Vagina (tissue), 2 donors: Measurements from ENCODE around the gene TMEM63B. TPM values are rescaled to one million over a fixed set of nuclear protein-coding genes. Genes with fewer than 3 reads are reported as not detected.

Experiments used
- DNase-seq, 2 donors: peaks; one replicate each; pipeline ENCODE4 v3.0.0-alpha.2; 2017; ENCODE audit errors: extremely low spot score in 2 of 2
- H3K27ac ChIP-seq: fragments of 200-600 bp; sonication (generic); one replicate; pipeline ENCODE4 v1.5.1; 2019
- H3K27me3 ChIP-seq: fragments of 200-600 bp; sonication (generic); one replicate; pipeline ENCODE4 v1.5.1; 2019
- H3K36me3 ChIP-seq, 2 donors: fragments of 200-600 bp; sonication (generic); one replicate each; pipeline ENCODE4 v1.5.1; 2017 to 2019
- H3K4me1 ChIP-seq: fragments of 200-600 bp; sonication (generic); one replicate; pipeline ENCODE4 v1.5.1; 2019
- H3K4me3 ChIP-seq, 2 donors: fragments of 200-600 bp; sonication (generic); 1 replicate in 1 of 2; 2 replicates in 1 of 2; pipeline ENCODE4 v1.5.1; 2016 to 2019
- H3K9me3 ChIP-seq: fragments of 200-600 bp; sonication (generic); one replicate; pipeline ENCODE4 v1.5.1; 2019
- CTCF ChIP-seq, 3 experiments: fragments of 450-650 bp in 2 of 3; fragments of 200-600 bp in 1 of 3; sonication (generic) in 1 of 3; IDR thresholded peaks; one replicate each; pipeline ENCODE4 v1.5.1; 2017 to 2019; ENCODE audit warnings: antibody characterized with exemption in 3 of 3, mild to moderate bottlenecking in 2 of 3, moderate library complexity in 2 of 3
- POLR2A ChIP-seq, 2 donors: fragments of 450-650 bp; IDR thresholded peaks; one replicate each; pipeline ENCODE4 v1.6.1; 2017; ENCODE audit warnings: antibody characterized with exemption in 2 of 2, mild to moderate bottlenecking in 2 of 2, moderate library complexity in 2 of 2
- POLR2AphosphoS5 ChIP-seq, 2 donors: sonication (generic); formaldehyde crosslinking; IDR thresholded peaks; one replicate each; pipeline ENCODE4 v1.9.0; 2017; ENCODE audit warnings: antibody characterized with exemption in 2 of 2, mild to moderate bottlenecking in 2 of 2, low read depth in 1 of 2; ENCODE audit not compliant: insufficient read depth in 1 of 2
- intact Hi-C: fragments of 100-400 bp; cut with DNase I; formaldehyde crosslinking; loops from one replicate; pipeline ENCODE4 v1.15.1; 2023
- total RNA-seq: library from RNA; depleted of rRNA; stranded (reverse); fragments of >200 nt; gene quantifications from one replicate; pipeline ENCODE4 v1.2.3, GENCODE V29; 2016

The TMEM63B gene
- total RNA-seq, 1 donor from 2014 or later: 32.4 TPM

DNA sequence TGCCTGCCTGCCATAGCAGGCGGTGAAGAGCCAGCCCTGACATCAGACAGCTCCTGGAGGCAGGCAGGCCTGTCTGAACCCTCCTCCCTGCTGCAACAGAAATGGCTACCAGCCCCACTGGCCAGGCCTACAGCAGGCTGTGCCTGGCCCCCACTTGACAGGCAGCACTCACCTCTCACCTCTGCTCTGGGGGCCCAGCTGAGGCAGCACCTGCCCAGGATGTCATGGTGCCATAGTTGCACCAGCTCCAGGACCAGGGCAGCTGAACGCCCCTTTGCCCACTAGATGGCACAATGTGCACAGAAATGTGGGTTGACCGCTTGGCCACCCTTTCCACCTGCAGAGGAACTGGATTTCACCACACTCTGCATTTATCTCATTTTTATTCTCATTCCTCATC is 30.7 kb upstream of the TMEM63B start:
- H3K4me3 ChIP-seq: no peak overlapping the region
- no peaks in the 10 kb centered on the region for H3K4me1 ChIP-seq
- peak; percentile 68 to 81 (median 70) for TF ChIP-seq CTCF (IDR thresholded peaks at IDR 0.05)
- TF ChIP-seq POLR2AphosphoS5 (IDR thresholded peaks at IDR 0.05; ENCODE audit: insufficient read depth in 1 of 2, low read depth in 1 of 2): no peak
- TF ChIP-seq POLR2A (IDR thresholded peaks at IDR 0.05): no peak
- intact Hi-C loops: loop anchor here (5.0 to 10.0 kb wide), 2 partner anchors 56 to 228 kb away; no protein-coding TSS in a partner anchor
- no peaks in the 10 kb centered on the region for H3K36me3 ChIP-seq
- no peaks in the 10 kb centered on the region for H3K9me3 ChIP-seq
- no peak overlapping the region for H3K27ac ChIP-seq
- no peaks in the 10 kb centered on the region for H3K27me3 ChIP-seq
- DNase-seq: no peak

GRCh38 chr6:44097782-44098317 is 29.5 kb upstream of the TMEM63B start:
- Histone ChIP-seq H3K27ac (no peak overlapping the region), H3K9me3 (no peaks in the 10 kb centered on the region), H3K4me1 (no peaks in the 10 kb centered on the region), H3K27me3 (no peaks in the 10 kb centered on the region), H3K4me3 (no peak overlapping the region), H3K36me3 (no peaks in the 10 kb centered on the region)
- no peak for TF ChIP-seq POLR2AphosphoS5 (IDR thresholded peaks at IDR 0.05; ENCODE audit: insufficient read depth in 1 of 2, low read depth in 1 of 2)
- TF ChIP-seq CTCF (IDR thresholded peaks at IDR 0.05): no peak
- no peak for TF ChIP-seq POLR2A (IDR thresholded peaks at IDR 0.05)
- intact Hi-C loops: loop anchor here (5.0 to 10.0 kb wide), 2 partner anchors 54 to 227 kb away; no protein-coding TSS in a partner anchor
- no peak for DNase-seq

DNA sequence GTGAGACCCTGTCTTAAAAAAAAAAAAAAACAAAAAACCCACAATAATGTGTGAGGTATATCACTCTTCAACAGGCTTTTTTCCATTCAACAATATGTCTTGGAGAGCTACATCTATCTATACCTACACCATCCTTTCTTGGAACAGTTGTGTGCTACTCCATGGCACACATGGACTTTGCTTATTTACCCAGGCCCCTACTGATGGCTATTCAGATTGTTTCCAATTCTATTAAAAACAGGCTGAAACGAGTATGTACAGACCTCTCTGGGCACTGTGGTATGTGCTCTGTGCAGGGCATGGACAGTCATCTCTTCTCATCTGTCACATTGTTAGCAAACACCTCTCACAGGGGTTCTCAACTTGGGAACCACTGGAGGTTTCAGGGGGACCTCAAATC is 28.2 kb upstream of the TMEM63B start:
- Histone ChIP-seq H3K27ac (no peak overlapping the region), H3K36me3 (peaks cover 0 to 4% of the 10 kb centered on the region in 2 donors), H3K27me3 (no peaks in the 10 kb centered on the region), H3K4me1 (no peaks in the 10 kb centered on the region), H3K4me3 (no peak overlapping the region), H3K9me3 (no peaks in the 10 kb centered on the region)
- DNase-seq: no peak
- no peak for TF ChIP-seq CTCF (IDR thresholded peaks at IDR 0.05)
- TF ChIP-seq POLR2A (IDR thresholded peaks at IDR 0.05): no peak
- no peak for TF ChIP-seq POLR2AphosphoS5 (IDR thresholded peaks at IDR 0.05; ENCODE audit: insufficient read depth in 1 of 2, low read depth in 1 of 2)
- intact Hi-C loops: loop anchor here (5.0 to 10.0 kb wide), 2 partner anchors 53 to 226 kb away; no protein-coding TSS in a partner anchor

GRCh38 chr6:44100088-44100550 is 27.2 kb upstream of the TMEM63B start:
- peaks cover 5% of the 10 kb centered on the region for H3K4me1 ChIP-seq
- TF ChIP-seq POLR2AphosphoS5 (IDR thresholded peaks at IDR 0.05; ENCODE audit: insufficient read depth in 1 of 2, low read depth in 1 of 2) (no peak), CTCF (IDR thresholded peaks at IDR 0.05) (peak in 1 of 3 experiments; percentile 17), POLR2A (IDR thresholded peaks at IDR 0.05) (no peak)
- DNase-seq: no peak
- H3K27me3 ChIP-seq: no peaks in the 10 kb centered on the region
- no peaks in the 10 kb centered on the region for H3K9me3 ChIP-seq
- H3K4me3 ChIP-seq: no peak overlapping the region
- intact Hi-C loops: no loop called here
- peaks cover 0 to 4% of the 10 kb centered on the region in 2 donors for H3K36me3 ChIP-seq
- H3K27ac ChIP-seq: no peak overlapping the region

GRCh38 chr6:44101832-44102231 is 25.5 kb upstream of the TMEM63B start:
- H3K9me3 ChIP-seq: no peaks in the 10 kb centered on the region
- no peaks in the 10 kb centered on the region for H3K27me3 ChIP-seq
- intact Hi-C loops: no loop called here
- DNase-seq: no peak
- H3K36me3 ChIP-seq: peaks cover 0 to 4% of the 10 kb centered on the region in 2 donors
- H3K4me3 ChIP-seq: no peak overlapping the region
- TF ChIP-seq CTCF (IDR thresholded peaks at IDR 0.05) (no peak), POLR2AphosphoS5 (IDR thresholded peaks at IDR 0.05; ENCODE audit: insufficient read depth in 1 of 2, low read depth in 1 of 2) (no peak), POLR2A (IDR thresholded peaks at IDR 0.05) (no peak)
- H3K27ac ChIP-seq: no peak overlapping the region
- H3K4me1 ChIP-seq: peaks cover 22% of the 10 kb centered on the region
